ENCODE data around the gene PHACTR3.

PHACTR3 gene

DNA sequence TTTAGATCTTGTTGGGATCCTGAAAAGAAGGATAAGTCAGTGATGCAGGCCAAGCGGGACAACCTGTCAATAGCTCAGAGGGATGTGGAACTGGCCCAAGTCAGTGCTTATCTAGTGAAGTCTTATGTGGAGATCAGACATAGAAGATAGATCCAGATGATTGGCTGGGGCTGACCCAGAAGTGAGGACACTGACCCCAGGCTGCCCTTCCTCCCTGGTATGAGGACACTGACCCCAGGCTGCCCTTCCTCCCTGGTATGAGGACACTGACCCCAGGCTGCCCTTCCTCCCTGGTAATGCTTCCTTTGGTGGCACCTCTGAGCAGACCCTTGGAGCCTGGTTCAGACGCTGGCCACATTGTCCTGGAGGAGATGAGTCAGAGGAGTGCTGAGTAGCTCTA is 159.7 kb downstream of the PHACTR3 start:
- TF ChIP-seq, protein P1, sequence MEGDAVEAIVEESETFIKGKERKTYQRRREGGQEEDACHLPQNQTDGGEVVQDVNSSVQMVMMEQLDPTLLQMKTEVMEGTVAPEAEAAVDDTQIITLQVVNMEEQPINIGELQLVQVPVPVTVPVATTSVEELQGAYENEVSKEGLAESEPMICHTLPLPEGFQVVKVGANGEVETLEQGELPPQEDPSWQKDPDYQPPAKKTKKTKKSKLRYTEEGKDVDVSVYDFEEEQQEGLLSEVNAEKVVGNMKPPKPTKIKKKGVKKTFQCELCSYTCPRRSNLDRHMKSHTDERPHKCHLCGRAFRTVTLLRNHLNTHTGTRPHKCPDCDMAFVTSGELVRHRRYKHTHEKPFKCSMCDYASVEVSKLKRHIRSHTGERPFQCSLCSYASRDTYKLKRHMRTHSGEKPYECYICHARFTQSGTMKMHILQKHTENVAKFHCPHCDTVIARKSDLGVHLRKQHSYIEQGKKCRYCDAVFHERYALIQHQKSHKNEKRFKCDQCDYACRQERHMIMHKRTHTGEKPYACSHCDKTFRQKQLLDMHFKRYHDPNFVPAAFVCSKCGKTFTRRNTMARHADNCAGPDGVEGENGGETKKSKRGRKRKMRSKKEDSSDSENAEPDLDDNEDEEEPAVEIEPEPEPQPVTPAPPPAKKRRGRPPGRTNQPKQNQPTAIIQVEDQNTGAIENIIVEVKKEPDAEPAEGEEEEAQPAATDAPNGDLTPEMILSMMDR (conservative IDR thresholded peaks at IDR 0.05): no peak
- no peak for TF ChIP-seq ZFX (IDR thresholded peaks at IDR 0.05)
- no peak overlapping the region for H3K27ac ChIP-seq

DNA sequence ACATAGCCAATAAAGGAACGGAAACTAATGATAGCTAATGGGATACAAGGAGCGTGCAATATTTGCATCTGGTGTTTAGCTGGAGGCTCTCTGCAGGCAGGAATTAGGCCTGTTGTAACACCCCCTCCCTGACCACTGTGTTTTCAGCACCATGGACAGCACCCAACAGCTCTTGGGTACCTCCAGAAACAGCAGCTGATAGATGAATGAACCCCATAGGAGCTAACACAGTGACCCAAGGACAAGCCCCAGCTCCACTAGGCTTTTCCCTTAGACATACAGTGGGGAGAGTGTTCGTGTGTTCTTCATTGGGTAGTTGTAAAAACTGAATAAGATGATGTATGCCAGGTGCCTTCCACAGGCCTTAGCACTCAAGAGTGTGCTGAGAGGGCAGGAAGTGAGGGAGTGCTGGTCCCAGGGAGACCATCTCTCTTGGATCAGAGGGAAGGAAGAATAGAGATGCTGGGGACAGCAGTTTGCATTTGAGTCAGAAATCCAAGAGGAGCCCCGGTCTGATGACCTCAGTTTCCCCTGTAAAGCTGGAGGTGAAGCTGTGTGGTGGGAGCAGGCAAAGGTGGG is 161.3 kb downstream of the PHACTR3 start:
- no peak for TF ChIP-seq ZFX (IDR thresholded peaks at IDR 0.05)
- TF ChIP-seq, protein P1 (conservative IDR thresholded peaks at IDR 0.05): no peak
- no peak overlapping the region for H3K27ac ChIP-seq

DNA sequence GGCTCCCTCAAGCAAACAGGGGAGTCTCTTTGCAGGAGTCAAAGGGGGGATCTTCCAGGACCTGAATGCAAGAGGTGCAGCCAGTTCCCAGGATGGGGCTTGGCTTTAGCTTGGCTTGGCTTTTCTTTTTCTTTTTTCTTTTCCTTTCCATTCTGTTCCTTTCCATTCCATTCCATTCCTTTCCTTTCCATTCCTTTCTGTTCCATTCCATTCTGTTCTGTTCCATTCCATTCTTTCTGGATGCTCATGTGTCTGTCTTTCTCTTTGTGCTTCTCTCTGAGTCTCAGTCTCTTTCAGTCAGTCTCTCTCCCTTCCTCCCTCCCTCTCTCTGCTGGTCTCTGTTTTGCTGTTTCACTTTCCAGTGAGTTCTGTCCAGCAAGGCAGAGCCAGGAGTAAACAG is 163.3 kb downstream of the PHACTR3 start:
- no peak overlapping the region for H3K27ac ChIP-seq
- TF ChIP-seq, protein P1 (conservative IDR thresholded peaks at IDR 0.05): no peak
- no peak for TF ChIP-seq ZFX (IDR thresholded peaks at IDR 0.05)

DNA sequence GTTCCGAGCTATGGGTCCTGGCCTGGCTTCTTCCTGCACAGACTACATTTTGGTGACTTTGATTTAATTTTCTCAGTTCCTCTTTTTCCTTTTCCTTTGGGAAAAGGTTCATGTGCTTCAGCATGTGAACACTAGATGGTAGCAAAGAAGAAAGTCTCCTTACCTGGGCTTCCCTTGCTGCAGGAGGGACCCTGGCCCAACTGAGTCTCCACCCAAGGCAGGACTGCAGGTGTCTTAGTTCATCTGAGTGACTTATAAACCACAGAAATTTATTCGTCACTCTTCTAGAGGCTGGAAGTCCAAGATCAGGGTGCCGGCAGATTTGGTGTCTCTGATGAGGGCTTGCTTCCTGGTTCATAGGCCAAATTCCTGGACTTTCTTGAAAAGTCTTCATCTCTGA is 165.9 kb downstream of the PHACTR3 start:
- no peak overlapping the region for H3K27ac ChIP-seq
- TF ChIP-seq, protein P1 (conservative IDR thresholded peaks at IDR 0.05): no peak; the same call in 1 of the 2 replicates
- TF ChIP-seq ZFX (IDR thresholded peaks at IDR 0.05): no peak

DNA sequence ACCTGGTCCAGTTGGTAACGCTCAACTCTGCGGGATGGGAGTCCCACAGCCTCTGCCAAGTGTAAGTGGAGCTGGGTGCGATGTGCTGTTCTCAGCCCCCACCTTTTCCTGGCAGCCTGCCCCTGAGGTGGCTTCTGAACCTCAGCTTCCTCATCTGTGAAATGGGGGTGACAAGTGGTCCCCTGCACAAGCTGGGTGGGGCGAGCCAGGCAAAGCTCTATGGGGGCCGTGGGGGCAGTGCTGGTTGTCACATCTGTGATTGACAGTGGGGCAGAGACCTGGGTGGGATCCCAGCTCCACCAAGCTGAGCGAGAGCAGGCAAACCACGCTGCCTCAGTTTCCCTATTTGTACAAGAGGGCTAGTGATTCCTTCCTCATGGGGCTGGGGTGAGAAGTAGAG is 166.5 kb downstream of the PHACTR3 start:
- H3K27ac ChIP-seq: no peak overlapping the region
- TF ChIP-seq ZFX (IDR thresholded peaks at IDR 0.05): no peak

DNA sequence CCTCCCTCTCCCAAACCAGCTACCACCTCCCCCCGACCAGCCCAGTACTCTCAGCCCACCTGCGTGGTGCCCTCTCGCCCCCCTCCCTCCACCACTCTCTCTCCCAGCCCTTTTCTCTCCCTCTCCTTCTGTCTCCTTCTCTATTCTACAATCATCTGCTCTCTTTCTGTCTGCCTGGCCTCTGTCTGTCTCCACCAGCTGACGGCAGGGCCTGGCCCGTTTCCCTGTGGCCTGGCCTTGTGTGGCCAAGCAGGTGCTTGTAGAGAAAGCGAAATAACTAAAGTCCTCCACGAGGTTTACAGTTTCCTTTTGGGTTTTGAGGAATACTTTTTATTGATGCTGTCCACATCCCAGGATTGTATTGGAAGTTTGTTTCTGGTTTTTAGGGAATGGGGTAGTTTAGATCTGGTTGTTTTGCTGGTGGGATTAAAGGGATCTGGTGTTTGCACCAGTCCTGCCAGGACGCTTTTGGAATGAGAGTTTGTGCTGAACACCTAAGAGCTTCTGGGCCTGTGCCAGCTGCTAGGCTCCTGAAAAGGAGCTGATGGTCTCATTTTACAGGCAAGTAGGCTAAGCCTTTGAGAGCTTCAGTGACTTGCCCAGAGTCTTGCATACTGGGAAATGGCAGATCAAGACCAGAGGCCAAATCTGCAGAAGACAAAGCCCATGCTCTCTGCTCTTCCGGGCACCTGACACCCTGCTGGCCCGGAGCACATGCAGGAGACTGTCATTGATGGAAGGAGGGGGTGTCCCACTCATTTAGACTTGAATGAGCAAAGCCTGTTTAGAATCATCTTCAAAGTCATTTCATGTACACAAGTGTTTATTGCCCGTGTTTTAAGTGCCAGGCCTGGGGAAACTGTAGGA is 167.4 kb downstream of the PHACTR3 start:
- no peak overlapping the region for H3K27ac ChIP-seq
- TF ChIP-seq ZFX (IDR thresholded peaks at IDR 0.05): no peak
- TF ChIP-seq, protein P1 (conservative IDR thresholded peaks at IDR 0.05): no peak

DNA sequence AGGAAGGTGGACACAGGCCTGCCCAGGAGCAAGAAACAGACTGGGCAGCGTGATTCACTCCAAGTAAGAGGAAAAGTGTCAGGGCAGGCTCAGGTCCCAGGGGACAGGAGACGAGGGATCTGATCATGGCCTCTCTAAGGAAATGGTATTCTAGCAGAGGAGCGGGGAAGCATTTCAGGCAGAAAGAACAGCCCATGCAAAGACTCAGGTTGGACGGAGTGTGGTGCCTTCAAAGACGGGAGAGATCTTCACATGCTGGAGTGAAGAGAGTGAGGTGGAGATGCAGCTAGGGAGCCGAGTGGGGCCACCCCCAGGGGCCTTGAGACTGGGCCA is 168.0 kb downstream of the PHACTR3 start:
- H3K27ac ChIP-seq: no peak overlapping the region
- TF ChIP-seq, protein P1 (conservative IDR thresholded peaks at IDR 0.05): no peak
- TF ChIP-seq ZFX (IDR thresholded peaks at IDR 0.05): no peak

Measured in C4-2B (cell line).